HFF-Myc (cell line): ENCODE results near the gene KIAA1671.

Experiments
- DNase-seq: peaks from one replicate; pipeline ENCODE4 v3.0.0-alpha.2; 2011; ENCODE audit warnings: low read depth; ENCODE audit errors: extremely low read depth
- H3K4me3 ChIP-seq: replicated peaks from 2 replicates; pipeline ENCODE4 v1.5.1; 2011; ENCODE audit warnings: low read depth, mild to moderate bottlenecking, control low read depth, low read length
- CTCF ChIP-seq: IDR thresholded peaks from 2 replicates; pipeline ENCODE4 v1.5.1; 2012; ENCODE audit warnings: mild to moderate bottlenecking, low read depth, low read length, control low read depth; ENCODE audit errors: missing control alignments

KIAA1671 gene

GRCh38 chr22:25016311-25016710 is 63.8 kb downstream of the KIAA1671 start:
- no peak for DNase-seq
- TF ChIP-seq CTCF, result no peak
- no peak overlapping the region for H3K4me3 ChIP-seq

- DNase-seq, result no peak
- no peak overlapping the region for H3K4me3 ChIP-seq
- TF ChIP-seq CTCF, result no peak
These were observed 65.5 kb downstream of the KIAA1671 start for GRCh38 chr22:25018009-25018408.

- no peak for TF ChIP-seq CTCF
- DNase-seq, result no peak
- no peak overlapping the region for H3K4me3 ChIP-seq
These were observed 67.1 kb downstream of the KIAA1671 start for GRCh38 chr22:25019427-25020184.

GRCh38 chr22:25021409-25021808 is 68.9 kb downstream of the KIAA1671 start:
- no peak overlapping the region for H3K4me3 ChIP-seq
- no peak for DNase-seq
- no peak for TF ChIP-seq CTCF

GRCh38 chr22:25021976-25022711 is 69.6 kb downstream of the KIAA1671 start:
- TF ChIP-seq CTCF, result no peak
- no peak overlapping the region for H3K4me3 ChIP-seq
- no peak for DNase-seq

- no peak for DNase-seq
- H3K4me3 ChIP-seq, result no peak overlapping the region
- no peak for TF ChIP-seq CTCF
These were observed 71.4 kb downstream of the KIAA1671 start for GRCh38 chr22:25023879-25024278.

GRCh38 chr22:25024895-25025294 is 72.4 kb downstream of the KIAA1671 start:
- no peak overlapping the region for H3K4me3 ChIP-seq
- TF ChIP-seq CTCF, result no peak
- no peak for DNase-seq
